Osteocyte (in vitro differentiated cells): Measurements from ENCODE around the gene PITPNC1. TPM values are rescaled to one million over a fixed set of nuclear protein-coding genes. Genes with fewer than 3 reads are reported as not detected.

ENCODE experiments used
- DNase-seq: peaks from one replicate; pipeline ENCODE4 v3.0.0; 2021; ENCODE audit warnings: mixed read lengths; ENCODE audit not compliant: unreplicated experiment; ENCODE audit errors: extremely low spot score
- H3K27ac Mint-ChIP-seq: one replicate; pipeline ENCODE4 v1.8.0; 2021; ENCODE audit warnings: mild to moderate bottlenecking, mixed read lengths; ENCODE audit not compliant: unreplicated experiment
- H3K27me3 Mint-ChIP-seq: one replicate; pipeline ENCODE4 v1.8.0; 2021; ENCODE audit warnings: mixed read lengths; ENCODE audit not compliant: unreplicated experiment
- H3K36me3 Mint-ChIP-seq: one replicate; pipeline ENCODE4 v1.8.0; 2021; ENCODE audit warnings: mixed read lengths; ENCODE audit not compliant: unreplicated experiment
- H3K4me1 Mint-ChIP-seq: one replicate; pipeline ENCODE4 v1.8.0; 2021; ENCODE audit warnings: mixed read lengths; ENCODE audit not compliant: unreplicated experiment
- H3K4me3 Mint-ChIP-seq: one replicate; pipeline ENCODE4 v1.8.0; 2021; ENCODE audit warnings: mild to moderate bottlenecking, moderate library complexity, mixed read lengths; ENCODE audit not compliant: unreplicated experiment
- H3K9me3 Mint-ChIP-seq: one replicate; pipeline ENCODE4 v1.8.0; 2021; ENCODE audit warnings: mixed read lengths; ENCODE audit not compliant: unreplicated experiment
- CTCF ChIP-seq: fragments of 200-600 bp; sonication (generic); IDR thresholded peaks from 2 replicates; pipeline ENCODE4 v1.5.0; 2021; ENCODE audit warnings: antibody characterized with exemption, mild to moderate bottlenecking, moderate library complexity
- total RNA-seq: library from RNA; stranded (reverse); gene quantifications from 2 replicates; pipeline ENCODE4 v1.2.1, GENCODE V29; 2021

PITPNC1 gene
- total RNA-seq, 1 donor from 2014 or later, result 18.0 TPM

GRCh38 chr17:67655478-67656148, 278.5 kb downstream of the PITPNC1 start:
- Mint-ChIP-seq H3K4me1 (peaks cover 5% of the 10 kb centered on the region), H3K27me3 (no peaks in the 10 kb centered on the region), H3K36me3 (no peaks in the 10 kb centered on the region), H3K27ac (no peak overlapping the region), H3K4me3 (no peak overlapping the region), H3K9me3 (peaks cover 6% of the 10 kb centered on the region)
- no peak for DNase-seq
- TF ChIP-seq CTCF, result no peak

- Mint-ChIP-seq H3K9me3 (peaks cover 6% of the 10 kb centered on the region), H3K4me1 (no peaks in the 10 kb centered on the region), H3K27ac (no peak overlapping the region), H3K36me3 (peaks cover 1% of the 10 kb centered on the region), H3K27me3 (no peaks in the 10 kb centered on the region), H3K4me3 (no peak overlapping the region)
- no peak for DNase-seq
- TF ChIP-seq CTCF, result no peak
These were observed 279.6 kb downstream of the PITPNC1 start for GRCh38 chr17:67656494-67657203.

- TF ChIP-seq CTCF, result no peak
- peaks cover 6% of the 10 kb centered on the region for H3K9me3 Mint-ChIP-seq
- no peak overlapping the region for H3K27ac Mint-ChIP-seq
- no peaks in the 10 kb centered on the region for H3K27me3 Mint-ChIP-seq
- peaks cover 1% of the 10 kb centered on the region for H3K36me3 Mint-ChIP-seq
- H3K4me1 Mint-ChIP-seq, result no peaks in the 10 kb centered on the region
- DNase-seq, result no peak
- H3K4me3 Mint-ChIP-seq, result no peak overlapping the region
These were observed 280.5 kb downstream of the PITPNC1 start for GRCh38 chr17:67657596-67657995.

GRCh38 chr17:67658265-67658664, 281.2 kb downstream of the PITPNC1 start:
- peaks cover 1% of the 10 kb centered on the region for H3K36me3 Mint-ChIP-seq
- no peaks in the 10 kb centered on the region for H3K4me1 Mint-ChIP-seq
- no peak overlapping the region for H3K4me3 Mint-ChIP-seq
- H3K27ac Mint-ChIP-seq, result no peak overlapping the region
- no peaks in the 10 kb centered on the region for H3K27me3 Mint-ChIP-seq
- no peak for TF ChIP-seq CTCF
- DNase-seq, result no peak
- peaks cover 6% of the 10 kb centered on the region for H3K9me3 Mint-ChIP-seq

GRCh38 chr17:67659028-67659427, 281.9 kb downstream of the PITPNC1 start:
- H3K9me3 Mint-ChIP-seq, result peaks cover 6% of the 10 kb centered on the region
- peaks cover 1% of the 10 kb centered on the region for H3K36me3 Mint-ChIP-seq
- H3K27ac Mint-ChIP-seq, result no peak overlapping the region
- no peak for TF ChIP-seq CTCF
- H3K4me3 Mint-ChIP-seq, result no peak overlapping the region
- H3K27me3 Mint-ChIP-seq, result no peaks in the 10 kb centered on the region
- DNase-seq, result no peak
- no peaks in the 10 kb centered on the region for H3K4me1 Mint-ChIP-seq
